Coronary artery (tissue), 2 donors: ENCODE measurements around the gene PSME1.

Experiments
- DNase-seq: peaks from one replicate; pipeline ENCODE4 v3.0.0-alpha.2; 2017; ENCODE audit warnings: low spot score
- H3K27ac ChIP-seq, 2 donors: fragments of 200-600 bp; sonication (generic); one replicate each; pipeline ENCODE4 v1.5.1; 2016 to 2019
- H3K4me3 ChIP-seq: fragments of 200-600 bp; sonication (generic); 2 replicates; pipeline ENCODE4 v1.5.1; 2016; ENCODE audit warnings: mild to moderate bottlenecking, moderate library complexity
- CTCF ChIP-seq: fragments of 200-600 bp; sonication (generic); IDR thresholded peaks from one replicate; pipeline ENCODE4 v1.5.1; 2019; ENCODE audit warnings: antibody characterized with exemption

Gene PSME1

GRCh38 chr14:24106672-24107271 is 29.2 kb upstream of the PSME1 start:
- DNase-seq = no peak
- Histone ChIP-seq H3K4me3 (no peak overlapping the region), H3K27ac (no peak overlapping the region)
- no peak for TF ChIP-seq CTCF

DNA sequence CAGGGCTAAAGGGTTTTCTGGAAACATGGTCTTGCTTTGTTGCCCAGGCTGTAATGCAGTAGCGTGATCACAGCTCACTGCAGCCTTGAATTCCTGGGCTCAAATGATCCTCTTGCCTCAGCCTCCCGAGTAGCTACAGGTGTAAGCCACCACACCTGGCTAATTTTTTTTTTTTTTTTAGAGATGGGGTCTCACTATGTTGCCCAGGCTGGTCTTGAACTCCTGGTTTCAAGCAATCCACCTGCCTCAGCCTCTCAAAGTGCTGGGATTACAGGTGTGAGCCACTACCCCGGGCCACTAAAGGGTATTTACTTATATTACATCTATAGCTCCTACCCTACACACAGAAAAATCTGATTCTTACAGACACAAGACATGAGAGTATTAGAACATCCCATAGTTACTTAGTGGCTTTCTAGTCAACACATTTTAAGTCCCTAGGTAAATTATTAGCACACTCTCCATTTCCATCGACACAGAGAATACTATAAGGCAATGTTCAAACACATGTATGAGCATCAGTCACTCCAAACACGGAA is 27.6 kb upstream of the PSME1 start:
- Histone ChIP-seq H3K27ac (peak overlapping the region in 1 of 2 donors; percentile 30), H3K4me3 (no peak overlapping the region)
- DNase-seq = no peak
- TF ChIP-seq CTCF = no peak

DNA sequence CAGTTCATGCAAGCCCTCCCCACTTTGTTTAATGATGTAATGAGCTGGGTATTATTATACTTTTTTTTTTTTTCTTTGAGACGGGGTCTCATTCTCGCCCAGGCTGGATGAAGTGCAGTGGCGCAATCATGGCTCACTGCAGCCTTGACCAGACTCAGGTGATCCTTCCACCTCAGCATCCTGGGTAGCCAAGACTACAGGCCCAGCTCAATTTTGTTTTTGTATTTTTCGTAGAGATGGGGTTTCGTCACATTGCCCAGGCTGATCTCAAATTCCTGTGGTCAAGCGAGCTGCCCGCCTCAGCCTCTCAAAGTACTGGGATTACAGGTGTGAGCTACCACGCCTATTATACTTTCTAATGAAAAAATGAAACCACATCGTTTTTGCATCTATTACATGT is 25.9 kb upstream of the PSME1 start:
- Histone ChIP-seq H3K27ac (no peak overlapping the region), H3K4me3 (no peak overlapping the region)
- DNase-seq = no peak
- TF ChIP-seq CTCF = no peak

DNA sequence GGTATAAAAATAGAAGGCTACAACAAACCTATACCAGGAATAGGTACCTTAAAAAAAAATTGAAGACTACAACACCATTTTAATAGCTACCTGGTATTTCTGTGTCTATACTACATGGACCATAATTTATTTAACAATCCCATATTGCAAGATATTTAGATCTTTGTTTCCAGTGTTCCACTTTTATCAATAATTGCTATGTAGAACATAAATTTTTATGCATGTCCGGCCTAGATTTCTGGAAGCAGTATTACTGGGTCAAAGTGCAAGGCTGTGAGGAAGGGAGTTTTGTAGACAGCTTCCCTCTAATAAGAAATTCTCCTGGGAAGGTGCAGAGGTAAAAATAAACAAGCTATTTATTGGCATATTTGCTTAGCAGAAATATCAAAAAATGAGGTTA is 25.5 kb upstream of the PSME1 start:
- no peak for TF ChIP-seq CTCF
- no peak overlapping the region for H3K4me3 ChIP-seq
- H3K27ac ChIP-seq = no peak overlapping the region

GRCh38 chr14:24113379-24113800 is 22.6 kb upstream of the PSME1 start:
- TF ChIP-seq CTCF = no peak
- H3K4me3 ChIP-seq = peak overlapping the region; percentile 82
- peak overlapping the region; percentile 96 to 98 for H3K27ac ChIP-seq
- DNase-seq = no peak

More for the DNA sequence above, 25.5 kb upstream of the PSME1 start:
- DNase-seq = no peak

GRCh38 chr14:24113801-24114531 is 22.0 kb upstream of the PSME1 start:
- DNase-seq = peak; percentile 96
- peak overlapping the region; percentile 96 to 98 for H3K27ac ChIP-seq
- peak overlapping the region; percentile 82 for H3K4me3 ChIP-seq
- no peak for TF ChIP-seq CTCF
